Heart left ventricle (tissue), 16 donors: ENCODE results near the gene SEPTIN10. TPM values are rescaled to one million over a fixed set of nuclear protein-coding genes. Genes with fewer than 3 reads are reported as not detected.

Source experiments
- ATAC-seq, 4 donors: fragments of 200-7000 bp; cut with Tn5 transposase; one replicate each; pipeline ENCODE4 v1.9.1; 2020 to 2022; ENCODE audit warnings: moderate library complexity in 4 of 4, mild to moderate bottlenecking in 3 of 4, moderate number of reproducible peaks in 1 of 4
- DNase-seq, 5 donors: peaks; one replicate each; pipeline ENCODE4 v3.0.0-alpha.2; 2020
- H3K27ac ChIP-seq, 12 donors: fragments of 200-600 bp; sonication (generic) in 4 of 12; one replicate each; pipeline versions ENCODE4 v1.5.0 to v1.8.0; 2016 to 2022; ENCODE audit warnings: mild to moderate bottlenecking in 2 of 12
- H3K27me3 ChIP-seq, 9 donors: fragments of 200-600 bp; sonication (generic) in 2 of 9; one replicate each; pipeline versions ENCODE4 v1.5.1 to v1.8.0; 2016 to 2022; ENCODE audit warnings: mild to moderate bottlenecking in 3 of 9
- H3K36me3 ChIP-seq, 9 donors: fragments of 200-600 bp; sonication (generic) in 2 of 9; one replicate each; pipeline versions ENCODE4 v1.5.0 to v1.8.0; 2018 to 2022; ENCODE audit warnings: mild to moderate bottlenecking in 2 of 9
- H3K4me1 ChIP-seq, 12 donors: fragments of 200-600 bp; sonication (generic) in 4 of 12; one replicate each; pipeline versions ENCODE4 v1.5.0 to v1.8.0; 2016 to 2022; ENCODE audit warnings: mild to moderate bottlenecking in 3 of 12
- H3K4me3 ChIP-seq, 12 donors: fragments of 200-600 bp; sonication (generic) in 4 of 12; one replicate each; pipeline versions ENCODE4 v1.5.0 to v1.8.0; 2017 to 2022; ENCODE audit warnings: mild to moderate bottlenecking in 9 of 12, moderate library complexity in 4 of 12
- H3K9me3 ChIP-seq, 12 donors: fragments of 200-600 bp; sonication (generic) in 4 of 12; one replicate each; pipeline versions ENCODE4 v1.5.0 to v1.8.0; 2016 to 2022; ENCODE audit warnings: mild to moderate bottlenecking in 1 of 12
- CTCF ChIP-seq, 12 donors: fragments of 200-600 bp; sonication (generic) in 4 of 12; IDR thresholded peaks; one replicate each; pipeline versions ENCODE4 v1.5.0 to v1.8.0; 2018 to 2022; ENCODE audit warnings: antibody characterized with exemption in 12 of 12, mild to moderate bottlenecking in 5 of 12
- POLR2A ChIP-seq, 2 donors: fragments of 450-650 bp; IDR thresholded peaks; one replicate each; pipeline ENCODE4 v1.6.1; 2017; ENCODE audit warnings: antibody characterized with exemption in 2 of 2, mild to moderate bottlenecking in 2 of 2, moderate library complexity in 2 of 2
- WGBS, 4 donors: extraction: QIAGEN DNeasy Blood & Tissue Kit in 2 of 4; methylation state at CpG; one replicate each; pipeline versions ENCODE4 v1.1.5 to v1.1.7; 2013 to 2018; 5-methylcytosine and 5-hydroxymethylcytosine counted together
- intact Hi-C, 10 donors: fragments of 100-400 bp; cut with DNase I; formaldehyde crosslinking; loops; one replicate each; pipeline versions ENCODE4 v1.11.1 to v1.14.2; 2022
- polyA plus RNA-seq, 2 donors: library from polyadenylated mRNA; stranded (reverse); fragments of 200-250 nt; gene quantifications; one replicate each; pipeline ENCODE4 v1.2.3, GENCODE V29; 2013
- total RNA-seq, 9 donors: library from RNA; depleted of rRNA in 2 of 9; stranded (reverse); fragments of >200 nt in 2 of 9; fragmentation: NEBNext Ultra II Directional in 3 of 9; extraction: Animal tissue kit (Norgen Biotek cat#: 25700) in 3 of 9; gene quantifications; one replicate each; pipeline versions ENCODE4 v1.1.0 to v1.2.4, GENCODE V29; 2016 to 2023
- donor health status: ischemic (EF 13 %, LVEDD 7.1; RV severe dilation, severe dysfunction).
- donor health status: healthy with polysubstance abuse.
- donor health status: DM: no; HTN: yes; CAD: no.
- donor health status: DM: no; HTN: no; CAD: no.
- donor health status: ischemic (EF 25% LVEDD 6.9; RV normal size, moderate dysfunction).
- donor health status: ischemic (EF 25% LVEDD 5.7; RV mildly dilated, moderate dysfunction).
- donor health status: healthy.
- donor health status: DM: yes; HTN: yes; CAD: no.
- donor health status: ischemic (EF 35%, LVEDD 5.7; RV mildly dilated, moderate dysfunction).
- donor health status: nonischemic (EF 11% LVEDD 7.7; RV severe dilation, severe dysfunction).
- donor health status: DM: yes; HTN: yes; CAD: no.
- donor health status: PGD.
- donor health status: ischemic (EF 29% LVEDD 5.4; RV normal size, mild dysfunction).
- donor health status: nonischemic (EF 23%, LVEDD 6.1; RV moderate dilation, normal function).

The SEPTIN10 gene
- total and polyA plus RNA-seq, 11 donors: 13.5 to 84.6 (median 49.8) TPM

- Histone ChIP-seq H3K27me3 (no peaks in the 10 kb centered on the region), H3K27ac (no peak overlapping the region), H3K4me1 (peaks cover 0 to 17% (median 4%) of the 10 kb centered on the region in 12 donors), H3K9me3 (no peaks in the 10 kb centered on the region), H3K36me3 (no peaks in the 10 kb centered on the region), H3K4me3 (no peak overlapping the region)
- ATAC-seq (no peak), DNase-seq (peak in 1 of 5 donors; percentile 16)
- TF ChIP-seq POLR2A (IDR thresholded peaks at IDR 0.05): no peak
- no peak for TF ChIP-seq CTCF (IDR thresholded peaks at IDR 0.05)
- intact Hi-C loops: no loop called here
- WGBS, 4 donors: 84 to 93% (median 90%) methylated on average over 19 to 21 of the region's 21 CpGs
These were observed 84.8 kb downstream of the SEPTIN10 start for GRCh38 chr2:109528811-109529501.

GRCh38 chr2:109527846-109528705, 85.7 kb downstream of the SEPTIN10 start:
- Histone ChIP-seq H3K4me3 (no peak overlapping the region), H3K36me3 (no peaks in the 10 kb centered on the region), H3K27me3 (no peaks in the 10 kb centered on the region), H3K4me1 (peaks cover 0 to 17% (median 4%) of the 10 kb centered on the region in 12 donors), H3K9me3 (no peaks in the 10 kb centered on the region), H3K27ac (no peak overlapping the region)
- TF ChIP-seq POLR2A (IDR thresholded peaks at IDR 0.05) (no peak), CTCF (IDR thresholded peaks at IDR 0.05) (no peak)
- ATAC-seq (no peak), DNase-seq (peak in 2 of 5 donors; percentile 12 to 21)
- 94 to 96% (median 95%) methylated on average over 15 to 16 of the region's 16 CpGs for WGBS, 4 donors
- intact Hi-C loops: no loop called here

- H3K36me3 ChIP-seq: no peaks in the 10 kb centered on the region
- H3K9me3 ChIP-seq: no peaks in the 10 kb centered on the region
- DNase-seq: no peak
- ATAC-seq: no peak
- TF ChIP-seq POLR2A (IDR thresholded peaks at IDR 0.05) (no peak), CTCF (IDR thresholded peaks at IDR 0.05) (no peak)
- no peaks in the 10 kb centered on the region for H3K27me3 ChIP-seq
- peaks cover 0 to 17% (median 4%) of the 10 kb centered on the region in 12 donors for H3K4me1 ChIP-seq
- H3K4me3 ChIP-seq: no peak overlapping the region
- no peak overlapping the region for H3K27ac ChIP-seq
- intact Hi-C loops: no loop called here
- WGBS, 4 donors: 94 to 98% (median 96%) methylated on average over 6 of the region's 6 CpGs
These were observed 86.7 kb downstream of the SEPTIN10 start for GRCh38 chr2:109527079-109527478.

GRCh38 chr2:109526442-109526970, 87.3 kb downstream of the SEPTIN10 start:
- no peak overlapping the region for H3K27ac ChIP-seq
- H3K4me3 ChIP-seq: no peak overlapping the region
- H3K27me3 ChIP-seq: no peaks in the 10 kb centered on the region
- ATAC-seq (no peak), DNase-seq (no peak)
- 95 to 97% (median 95%) methylated on average over 11 of the region's 11 CpGs for WGBS, 4 donors
- TF ChIP-seq CTCF (IDR thresholded peaks at IDR 0.05): no peak
- TF ChIP-seq POLR2A (IDR thresholded peaks at IDR 0.05): no peak
- no peaks in the 10 kb centered on the region for H3K36me3 ChIP-seq
- H3K4me1 ChIP-seq: peaks cover 0 to 16% (median 4%) of the 10 kb centered on the region in 12 donors
- H3K9me3 ChIP-seq: no peaks in the 10 kb centered on the region
- intact Hi-C loops: no loop called here
